Ishikawa (cell line): Measurements from ENCODE around the gene SYNJ1.

Experiments
- CEBPB ChIP-seq: IDR thresholded peaks from 2 replicates; pipeline ENCODE4 v1.6.1; 2012
- EGR1 ChIP-seq: IDR thresholded peaks from 2 replicates; pipeline ENCODE4 v1.6.1; 2012
- EP300 ChIP-seq: IDR thresholded peaks from 2 replicates; pipeline ENCODE4 v1.6.1; 2012; ENCODE audit warnings: borderline replicate concordance
- MAX ChIP-seq: IDR thresholded peaks from 2 replicates; pipeline ENCODE4 v1.6.1; 2012
- RAD21 ChIP-seq: IDR thresholded peaks from 2 replicates; pipeline ENCODE4 v1.6.1; 2012; ENCODE audit warnings: low read depth
- REST ChIP-seq: IDR thresholded peaks from 2 replicates; pipeline ENCODE4 v1.6.1; 2012; ENCODE audit warnings: low read depth, mild to moderate bottlenecking
- TAF1 ChIP-seq: IDR thresholded peaks from 2 replicates; pipeline ENCODE4 v1.6.1; 2012; ENCODE audit warnings: low read depth, mild to moderate bottlenecking
- TCF12 ChIP-seq: IDR thresholded peaks from 2 replicates; pipeline ENCODE4 v1.6.1; 2012; ENCODE audit warnings: low read depth
- YY1 ChIP-seq: IDR thresholded peaks from 2 replicates; pipeline ENCODE4 v1.6.1; 2012; ENCODE audit warnings: low read depth

- TF ChIP-seq YY1 (no peak), TAF1 (no peak), CEBPB (no peak), EP300 (no peak), RAD21 (no peak), REST (no peak), EGR1 (no peak), TCF12 (no peak), MAX (no peak)
These were observed 22.6 kb upstream of the SYNJ1 start for GRCh38 chr21:32750405-32750804.
